GM23338 (cell line): ENCODE measurements around the gene RIPK4. TPM values are rescaled to one million over a fixed set of nuclear protein-coding genes. Genes with fewer than 3 reads are reported as not detected.

ENCODE experiments used
- ATAC-seq: fragments of 200-7000 bp; cut with Tn5 transposase; 3 replicates; pipeline ENCODE4 v1.9.1; 2020
- DNase-seq: peaks from one replicate; pipeline ENCODE4 v3.0.0-alpha.2; 2015; ENCODE audit warnings: low spot score
- H2AFZ ChIP-seq: fragments of 200-600 bp; sonication (generic); 2 replicates; pipeline ENCODE4 v1.8.0; 2016; ENCODE audit warnings: antibody characterized with exemption, mild to moderate bottlenecking, moderate library complexity
- H3F3A ChIP-seq: fragments of 200-600 bp; sonication (generic); replicated peaks from 2 replicates; pipeline ENCODE4 v1.8.0; 2017; ENCODE audit warnings: antibody characterized with exemption, mixed run types, low read depth
- H3K27ac ChIP-seq: fragments of 200-600 bp; sonication (generic); 2 replicates; pipeline ENCODE4 v1.6.1; 2016; ENCODE audit warnings: low read depth
- H3K27me3 ChIP-seq: fragments of 200-600 bp; sonication (generic); 2 replicates; pipeline ENCODE4 v1.8.0; 2016; ENCODE audit warnings: mild to moderate bottlenecking, mixed run types, moderate library complexity; ENCODE audit not compliant: insufficient read depth
- H3K36me3 ChIP-seq: fragments of 200-600 bp; sonication (generic); 2 replicates; pipeline ENCODE4 v1.8.0; 2016; ENCODE audit warnings: mild to moderate bottlenecking; ENCODE audit not compliant: insufficient read depth
- H3K4me1 ChIP-seq: fragments of 200-600 bp; sonication (generic); 2 replicates; pipeline ENCODE4 v1.8.0; 2016; ENCODE audit warnings: mild to moderate bottlenecking, moderate library complexity; ENCODE audit not compliant: insufficient read depth
- H3K4me2 ChIP-seq: fragments of 200-600 bp; sonication (generic); 2 replicates; pipeline ENCODE4 v1.7.1; 2017; ENCODE audit warnings: mixed run types
- H3K4me3 ChIP-seq: fragments of 200-600 bp; sonication (generic); 2 replicates; pipeline ENCODE4 v1.6.1; 2016; ENCODE audit warnings: mixed run types
- H3K79me2 ChIP-seq: fragments of 200-600 bp; sonication (generic); replicated peaks from 2 replicates; pipeline ENCODE4 v1.8.0; 2017; ENCODE audit warnings: mild to moderate bottlenecking; ENCODE audit not compliant: insufficient read depth
- H3K9me2 ChIP-seq: fragments of 200-600 bp; sonication (generic); 2 replicates; pipeline ENCODE4 v1.8.0; 2017; ENCODE audit not compliant: insufficient read depth
- H4K20me1 ChIP-seq: fragments of 200-600 bp; sonication (generic); replicated peaks from 2 replicates; pipeline ENCODE4 v1.8.0; 2017; ENCODE audit warnings: mild to moderate bottlenecking; ENCODE audit not compliant: insufficient read depth
- H3K27ac Mint-ChIP-seq: 2 replicates; pipeline ENCODE4 v1.8.0; 2020; ENCODE audit warnings: inconsistent platforms, mild to moderate bottlenecking, moderate library complexity, mixed read lengths
- H3K27me3 Mint-ChIP-seq: 3 replicates; pipeline ENCODE4 v1.8.0; 2022; ENCODE audit warnings: low read depth, mild to moderate bottlenecking, moderate library complexity, mixed read lengths, inconsistent platforms; ENCODE audit not compliant: insufficient read depth, poor library complexity
- H3K36me3 Mint-ChIP-seq: 3 replicates; pipeline ENCODE4 v1.8.0; 2021; ENCODE audit warnings: low read depth, mild to moderate bottlenecking, inconsistent platforms, moderate library complexity, mixed read lengths
- H3K4me1 Mint-ChIP-seq: 3 replicates; pipeline ENCODE4 v1.8.0; 2020; ENCODE audit warnings: mild to moderate bottlenecking, inconsistent platforms, mixed read lengths
- H3K4me3 Mint-ChIP-seq: 3 replicates; pipeline ENCODE4 v1.8.0; 2021; ENCODE audit warnings: moderate library complexity, mild to moderate bottlenecking, inconsistent platforms, mixed read lengths
- H3K9me3 Mint-ChIP-seq: 3 replicates; pipeline ENCODE4 v1.8.0; 2020; ENCODE audit warnings: moderate library complexity, mild to moderate bottlenecking, inconsistent platforms, mixed read lengths
- CTCF ChIP-seq, 2 experiments: fragments of 200-600 bp in 1 of 2; sonication (generic) in 1 of 2; conservative IDR thresholded peaks; 2 replicates each; pipeline versions ENCODE4 v1.5.1 to v1.6.1; 2016 to 2017; ENCODE audit warnings: antibody characterized with exemption in 2 of 2, low read depth in 2 of 2, mild to moderate bottlenecking in 2 of 2, moderate library complexity in 1 of 2
- ETS1 ChIP-seq: IDR thresholded peaks from 2 replicates; pipeline ENCODE4 v1.6.1; 2016; ENCODE audit warnings: antibody characterized with exemption
- EZH2phosphoT487 ChIP-seq: fragments of 200-600 bp; sonication (generic); IDR thresholded peaks from one replicate; pipeline ENCODE4 v1.8.1; 2018; ENCODE audit warnings: antibody characterized with exemption; ENCODE audit not compliant: unreplicated experiment
- JUNB ChIP-seq: IDR thresholded peaks from one replicate; pipeline ENCODE4 v1.6.1; 2016; ENCODE audit warnings: antibody characterized with exemption; ENCODE audit not compliant: unreplicated experiment
- NANOG ChIP-seq: IDR thresholded peaks from 2 replicates; pipeline ENCODE4 v1.6.1; 2016; ENCODE audit warnings: antibody characterized with exemption, borderline replicate concordance
- STAT1 ChIP-seq: IDR thresholded peaks from one replicate; pipeline ENCODE4 v1.6.1; 2016; ENCODE audit warnings: antibody characterized with exemption; ENCODE audit not compliant: unreplicated experiment
- ZNF331 ChIP-seq: fragments of 250-450 bp; sonication (Bioruptor Pico); IDR thresholded peaks from 2 replicates; pipeline ENCODE4 v1.5.0; 2020; ENCODE audit warnings: low read depth, mild to moderate bottlenecking, moderate library complexity
- ZNF462 ChIP-seq: fragments of 250-450 bp; sonication (Bioruptor Pico); IDR thresholded peaks from 2 replicates; pipeline ENCODE4 v1.5.0; 2020; ENCODE audit warnings: mild to moderate bottlenecking, moderate library complexity
- polyA plus RNA-seq: library from polyadenylated mRNA; unstranded; fragments of >200 nt; fragmentation: Nextera tagmentation; extraction: Ambion mirVana; gene quantifications from 2 replicates; pipeline ENCODE4 v1.2.1, GENCODE V29; 2016
- total RNA-seq: library from RNA; depleted of rRNA; stranded (reverse); fragments of >200 nt; shearing (Covaris generic); gene quantifications from 2 replicates; pipeline ENCODE4 v1.2.3, GENCODE V29; 2014

The RIPK4 gene
- total and polyA plus RNA-seq, 2 experiments from 2014 or later, result 2.5 to 9.9 TPM

- Histone ChIP-seq H3K4me3 (no peak overlapping the region), H2AFZ (no peak overlapping the region), H4K20me1 (peaks cover 11% of the 10 kb centered on the region), H3K4me1 (peaks cover 27% of the 10 kb centered on the region), H3K27ac (no peak overlapping the region), H3F3A (0 out of 2 replicates have a peak, but pooled peaks cover 3% of the 10 kb centered on the region), H3K27me3 (no peaks in the 10 kb centered on the region), H3K9me2 (no peaks in the 10 kb centered on the region), H3K79me2 (peaks cover 9% of the 10 kb centered on the region; the same call in 1 of the 2 replicates), H3K4me2 (no peak overlapping the region), H3K36me3 (no peaks in the 10 kb centered on the region)
- H3K27me3 Mint-ChIP-seq, result peaks cover 17% of the 10 kb centered on the region
- no peak overlapping the region for H3K27ac Mint-ChIP-seq
- no peaks in the 10 kb centered on the region for H3K9me3 Mint-ChIP-seq
- ATAC-seq (no peak), DNase-seq (no peak)
- peaks cover 17% of the 10 kb centered on the region for H3K36me3 Mint-ChIP-seq
- H3K4me1 Mint-ChIP-seq, result peaks cover 53% of the 10 kb centered on the region
- H3K4me3 Mint-ChIP-seq, result no peak overlapping the region
- TF ChIP-seq CTCF (conservative IDR thresholded peaks at IDR 0.05; ENCODE audit: low read depth in 2 of 2), result no peak
- TF ChIP-seq ZNF462 (CRISPR knock-in tag), result no peak
- TF ChIP-seq EZH2phosphoT487, result no peak
- no peak for TF ChIP-seq NANOG
- no peak for TF ChIP-seq JUNB
- TF ChIP-seq ETS1, result no peak
- no peak for TF ChIP-seq ZNF331 (CRISPR knock-in tag)
- TF ChIP-seq STAT1, result no peak
Measured at GRCh38 chr21:41750051-41750450, 16.8 kb downstream of the RIPK4 start.
